ENCODE measurements around the gene AQP1.

- TF ChIP-seq NFIC (IDR thresholded peaks at IDR 0.05), result no peak
- TF ChIP-seq FOXM1 (IDR thresholded peaks at IDR 0.05; ENCODE audit: borderline replicate concordance, low read depth), result no peak
- no peak for TF ChIP-seq YY1 (IDR thresholded peaks at IDR 0.05; ENCODE audit: low read depth)
- no peak for TF ChIP-seq MAX (IDR thresholded peaks at IDR 0.05)
- TF ChIP-seq REST (IDR thresholded peaks at IDR 0.05; ENCODE audit: low read depth), result no peak
- no peak for TF ChIP-seq EP300 (IDR thresholded peaks at IDR 0.05; ENCODE audit: borderline replicate concordance)
- no peak for TF ChIP-seq TCF12 (IDR thresholded peaks at IDR 0.05; ENCODE audit: low read depth)
- no peak for TF ChIP-seq RAD21 (IDR thresholded peaks at IDR 0.05; ENCODE audit: low read depth)
- no peak for TF ChIP-seq TAF1 (IDR thresholded peaks at IDR 0.05; ENCODE audit: low read depth)
- no peak for TF ChIP-seq CREB1 (IDR thresholded peaks at IDR 0.05; ENCODE audit: low read depth)
- TF ChIP-seq ZBTB7A (IDR thresholded peaks at IDR 0.05; ENCODE audit: low read depth), result no peak
- TF ChIP-seq EGR1 (IDR thresholded peaks at IDR 0.05), result no peak
- TF ChIP-seq TEAD4 (IDR thresholded peaks at IDR 0.05), result no peak
Measured at GRCh38 chr7:30933124-30933974, 21.7 kb downstream of the AQP1 start.
